Measurements from ENCODE around the gene USP30. TPM values are rescaled to one million over a fixed set of nuclear protein-coding genes. Genes with fewer than 3 reads are reported as not detected.

Gene USP30
- total RNA-seq, 6 donors from 2014 or later, result 10.0 to 18.0 (median 15.0) TPM

DNA sequence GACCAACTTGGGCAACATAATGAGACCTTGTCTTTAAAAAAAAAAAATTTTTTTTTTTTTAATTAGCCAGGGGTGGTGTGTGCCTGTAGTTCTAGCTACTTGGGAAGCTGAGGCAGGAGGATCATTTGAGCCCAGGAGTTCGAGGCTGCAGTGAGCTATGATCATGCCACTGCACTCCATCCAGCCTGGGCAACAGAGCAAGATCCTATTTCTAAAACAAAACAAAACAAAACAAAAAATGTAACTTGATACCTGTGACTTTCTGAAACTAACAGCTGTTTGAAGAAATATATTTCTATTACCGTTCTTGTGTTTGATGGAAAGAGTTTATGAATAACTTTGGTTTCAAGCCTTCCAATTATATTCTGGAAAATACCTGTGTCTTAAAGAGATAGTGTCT, 62.3 kb downstream of the USP30 start:
- Histone ChIP-seq H3K27me3 (no peaks in the 10 kb centered on the region), H3K36me3 (no peaks in the 10 kb centered on the region), H3K4me3 (no peak overlapping the region), H3K9me3 (no peaks in the 10 kb centered on the region), H3K27ac (peak overlapping the region in 3 of 4 donors; percentile 65 to 73 (median 69)), H3K4me1 (peaks cover 30 to 40% (median 37%) of the 10 kb centered on the region in 4 donors)
- WGBS, 2 donors, result 69 to 82% methylated on average over 2 of the region's 2 CpGs
- ATAC-seq (ENCODE audit: low FRiP score in 2 of 2) (no peak), DNase-seq (no peak)
- TF ChIP-seq POLR2AphosphoS5 (IDR thresholded peaks at IDR 0.05), result no peak

DNA sequence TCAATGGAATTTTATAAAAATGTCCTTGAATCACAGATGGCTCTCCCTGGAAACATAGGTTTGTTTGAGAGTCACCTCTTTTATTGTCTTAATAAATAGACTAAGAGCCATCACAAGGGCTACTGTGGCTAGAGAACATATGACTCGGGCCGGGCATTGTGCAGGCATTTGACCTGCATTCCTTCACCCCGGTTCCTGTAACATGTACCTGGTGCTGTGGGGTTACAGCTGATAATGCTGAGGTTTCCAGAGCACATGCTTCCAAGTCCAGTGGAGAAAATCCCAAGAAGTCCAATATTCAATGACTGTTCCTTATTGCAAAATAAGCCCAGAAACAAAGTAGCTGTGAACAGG, 63.0 kb downstream of the USP30 start:
- WGBS, 2 donors, result 63 to 67% methylated on average over 3 of the region's 3 CpGs
- Histone ChIP-seq H3K4me1 (peaks cover 30 to 40% (median 37%) of the 10 kb centered on the region in 4 donors), H3K27ac (peak overlapping the region; percentile 47 to 73 (median 67)), H3K9me3 (no peaks in the 10 kb centered on the region), H3K27me3 (no peaks in the 10 kb centered on the region), H3K36me3 (no peaks in the 10 kb centered on the region), H3K4me3 (no peak overlapping the region)
- DNase-seq, result no peak
- TF ChIP-seq, protein P1, sequence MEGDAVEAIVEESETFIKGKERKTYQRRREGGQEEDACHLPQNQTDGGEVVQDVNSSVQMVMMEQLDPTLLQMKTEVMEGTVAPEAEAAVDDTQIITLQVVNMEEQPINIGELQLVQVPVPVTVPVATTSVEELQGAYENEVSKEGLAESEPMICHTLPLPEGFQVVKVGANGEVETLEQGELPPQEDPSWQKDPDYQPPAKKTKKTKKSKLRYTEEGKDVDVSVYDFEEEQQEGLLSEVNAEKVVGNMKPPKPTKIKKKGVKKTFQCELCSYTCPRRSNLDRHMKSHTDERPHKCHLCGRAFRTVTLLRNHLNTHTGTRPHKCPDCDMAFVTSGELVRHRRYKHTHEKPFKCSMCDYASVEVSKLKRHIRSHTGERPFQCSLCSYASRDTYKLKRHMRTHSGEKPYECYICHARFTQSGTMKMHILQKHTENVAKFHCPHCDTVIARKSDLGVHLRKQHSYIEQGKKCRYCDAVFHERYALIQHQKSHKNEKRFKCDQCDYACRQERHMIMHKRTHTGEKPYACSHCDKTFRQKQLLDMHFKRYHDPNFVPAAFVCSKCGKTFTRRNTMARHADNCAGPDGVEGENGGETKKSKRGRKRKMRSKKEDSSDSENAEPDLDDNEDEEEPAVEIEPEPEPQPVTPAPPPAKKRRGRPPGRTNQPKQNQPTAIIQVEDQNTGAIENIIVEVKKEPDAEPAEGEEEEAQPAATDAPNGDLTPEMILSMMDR (IDR thresholded peaks at IDR 0.05), result no peak
- TF ChIP-seq POLR2AphosphoS5 (IDR thresholded peaks at IDR 0.05), result no peak
- TF ChIP-seq EP300 (IDR thresholded peaks at IDR 0.05), result no peak
- TF ChIP-seq POLR2A (IDR thresholded peaks at IDR 0.05), result no peak
- no peak for ATAC-seq (ENCODE audit: low FRiP score in 2 of 2)

DNA sequence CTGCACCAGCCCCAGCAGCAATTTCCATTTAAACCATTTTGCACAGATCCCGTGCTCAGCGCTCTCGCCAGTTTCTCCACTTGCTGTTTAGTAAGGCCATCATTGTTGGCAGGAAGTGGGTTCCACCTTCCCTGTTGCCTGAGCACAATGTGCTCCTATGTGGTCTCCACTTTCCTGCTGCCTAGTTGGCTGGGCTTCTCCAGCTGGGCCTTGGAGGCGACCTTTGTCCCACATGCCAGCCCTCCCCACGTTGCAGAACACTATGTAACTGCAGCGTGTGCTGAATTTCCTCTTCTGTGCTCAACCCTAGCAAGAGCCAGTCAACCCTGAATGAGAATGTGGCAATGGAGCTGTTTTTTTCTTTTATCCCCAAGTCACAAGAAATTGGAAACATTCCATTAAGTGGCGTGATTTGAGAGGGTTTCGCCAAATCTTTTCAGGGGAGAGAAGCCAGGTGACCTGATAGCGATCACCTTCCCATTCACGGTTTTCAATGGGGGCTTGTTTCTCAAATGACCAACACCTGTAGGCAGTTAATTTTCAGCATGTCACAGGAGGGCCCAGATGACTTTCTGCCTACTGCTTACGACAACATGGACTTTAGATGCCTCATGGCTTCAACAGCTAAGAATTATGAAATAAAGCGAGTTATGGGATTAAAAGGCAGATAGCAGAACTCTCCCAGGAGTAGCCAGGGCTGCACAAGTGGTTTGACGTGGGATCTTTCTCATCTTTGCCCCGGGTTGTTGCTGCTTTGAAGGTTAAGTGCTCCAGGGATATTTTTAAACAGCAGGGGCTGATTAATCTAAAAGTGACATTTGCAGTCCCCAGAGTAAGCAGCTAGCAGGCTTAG, 63.6 kb downstream of the USP30 start, which contains the start of gene ACACB:
ACACB (plus strand) TSS at position 830 of the 853 bp plus-strand sequence. CDS start 22,819 bp downstream, outside the sequence.
- H3K4me3 ChIP-seq, result no peak within 1 kb of the TSS
- no peaks in the 10 kb centered on the region for H3K27me3 ChIP-seq
- ATAC-seq (ENCODE audit: low FRiP score in 2 of 2), result peak; percentile 37 to 38
- peak within 1 kb of the TSS; percentile 47 to 73 (median 67) for H3K27ac ChIP-seq
- H3K4me1 ChIP-seq, result peaks cover 30 to 39% (median 33%) of the 10 kb centered on the region in 4 donors
- H3K36me3 ChIP-seq, result no peaks in the 10 kb centered on the region
- WGBS, 2 donors, result 59% methylated on average over 14 of the region's 14 CpGs
- no peaks in the 10 kb centered on the region for H3K9me3 ChIP-seq
- peak in 1 of 2 donors; percentile 63 for DNase-seq
- TF ChIP-seq, protein P1 (IDR thresholded peaks at IDR 0.05), result no peak
- peak in 1 of 4 donors; percentile 12 for TF ChIP-seq POLR2A (IDR thresholded peaks at IDR 0.05)
- peak in 3 of 4 donors; percentile 41 to 66 (median 54) for TF ChIP-seq EP300 (IDR thresholded peaks at IDR 0.05)
- peak; percentile 67 to 75 for TF ChIP-seq POLR2AphosphoS5 (IDR thresholded peaks at IDR 0.05)

DNA sequence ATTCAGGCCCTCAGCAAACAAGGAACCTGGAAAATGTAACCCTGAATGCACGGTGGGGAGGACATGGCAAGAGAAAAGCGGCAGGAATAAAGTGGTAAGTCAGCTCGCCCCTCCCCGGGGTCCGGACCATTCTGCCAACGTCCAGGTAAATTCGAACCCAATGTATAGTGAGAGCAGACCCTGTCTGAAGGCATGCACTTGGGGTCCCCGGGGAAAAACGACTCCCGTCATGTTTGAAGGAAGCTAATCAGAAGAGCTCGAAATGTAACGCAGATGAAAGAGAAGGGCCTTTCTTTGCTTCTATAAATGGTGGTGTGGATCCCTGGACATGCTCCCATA, 64.2 kb downstream of the USP30 start:
- DNase-seq (no peak), ATAC-seq (ENCODE audit: low FRiP score in 2 of 2) (no peak)
- Histone ChIP-seq H3K9me3 (no peaks in the 10 kb centered on the region), H3K27ac (peak overlapping the region; percentile 47 to 73 (median 67)), H3K36me3 (no peaks in the 10 kb centered on the region), H3K4me3 (no peak overlapping the region), H3K4me1 (peaks cover 30 to 39% (median 33%) of the 10 kb centered on the region in 4 donors), H3K27me3 (no peaks in the 10 kb centered on the region)
- no peak for TF ChIP-seq POLR2A (IDR thresholded peaks at IDR 0.05)
- WGBS, 2 donors, result 81 to 86% methylated on average over 12 of the region's 12 CpGs

DNA sequence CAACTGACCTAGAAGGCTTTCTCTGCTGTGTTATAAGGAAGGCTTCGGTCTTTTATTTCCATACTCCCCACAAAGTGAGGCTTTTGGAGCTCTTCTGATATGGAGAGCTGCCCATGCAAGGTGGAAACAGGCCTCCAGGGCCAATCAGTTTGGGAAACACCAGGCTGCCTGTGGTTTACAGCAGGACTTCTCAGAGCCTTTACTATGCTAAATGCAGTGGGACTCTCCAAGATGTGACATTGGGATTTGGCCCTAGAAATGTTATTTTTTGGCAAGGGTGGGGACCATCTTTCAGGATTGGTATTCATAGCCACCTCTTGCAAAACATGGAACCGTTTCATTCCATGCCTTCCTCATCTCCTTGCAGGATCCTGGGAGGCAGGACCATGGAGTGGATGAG, 67.7 kb downstream of the USP30 start:
- H3K27ac ChIP-seq, result peak overlapping the region in 1 of 4 donors; percentile 65
- H3K9me3 ChIP-seq, result no peaks in the 10 kb centered on the region
- H3K27me3 ChIP-seq, result no peaks in the 10 kb centered on the region
- no peaks in the 10 kb centered on the region for H3K36me3 ChIP-seq
- WGBS, 2 donors, result 71 to 82% methylated on average over 2 of the region's 2 CpGs
- DNase-seq (no peak), ATAC-seq (ENCODE audit: low FRiP score in 2 of 2) (no peak)
- TF ChIP-seq POLR2A (IDR thresholded peaks at IDR 0.05) (no peak), POLR2AphosphoS5 (IDR thresholded peaks at IDR 0.05) (no peak), EP300 (IDR thresholded peaks at IDR 0.05) (no peak)
- TF ChIP-seq, protein P1 (IDR thresholded peaks at IDR 0.05), result no peak
- H3K4me1 ChIP-seq, result peaks cover 14 to 27% (median 21%) of the 10 kb centered on the region in 4 donors
- no peak overlapping the region for H3K4me3 ChIP-seq

Measured in upper lobe of left lung (tissue), 6 donors.